HG03520 (cell line): ENCODE data around the gene MAOB.

ENCODE experiments used
- ATAC-seq: cut with Tn5 transposase; IDR thresholded peaks from one replicate; pipeline ENCODE4 v1.9.1; 2021; ENCODE audit warnings: mild to moderate bottlenecking, moderate library complexity; ENCODE audit not compliant: unreplicated experiment

MAOB gene

DNA sequence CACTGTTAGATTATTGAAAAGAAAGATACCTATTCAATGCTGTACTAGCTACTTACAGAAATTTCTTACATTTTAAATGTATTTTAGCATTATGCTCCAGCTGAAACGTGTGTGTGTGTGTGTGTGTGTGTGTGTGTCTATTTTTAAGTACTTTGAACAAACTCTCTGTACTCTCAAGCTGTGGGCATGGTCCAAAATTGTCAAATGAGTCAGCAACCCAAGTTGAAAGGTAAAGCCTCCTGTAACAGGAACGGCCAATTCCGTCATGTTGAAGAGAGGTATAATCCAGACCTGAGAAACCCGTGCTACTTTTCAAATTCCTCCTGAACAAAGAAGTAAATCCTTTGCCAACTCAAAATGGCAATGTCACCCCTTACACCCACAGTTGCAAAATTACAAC, 20.5 kb downstream of the MAOB start:
- ATAC-seq: no peak

DNA sequence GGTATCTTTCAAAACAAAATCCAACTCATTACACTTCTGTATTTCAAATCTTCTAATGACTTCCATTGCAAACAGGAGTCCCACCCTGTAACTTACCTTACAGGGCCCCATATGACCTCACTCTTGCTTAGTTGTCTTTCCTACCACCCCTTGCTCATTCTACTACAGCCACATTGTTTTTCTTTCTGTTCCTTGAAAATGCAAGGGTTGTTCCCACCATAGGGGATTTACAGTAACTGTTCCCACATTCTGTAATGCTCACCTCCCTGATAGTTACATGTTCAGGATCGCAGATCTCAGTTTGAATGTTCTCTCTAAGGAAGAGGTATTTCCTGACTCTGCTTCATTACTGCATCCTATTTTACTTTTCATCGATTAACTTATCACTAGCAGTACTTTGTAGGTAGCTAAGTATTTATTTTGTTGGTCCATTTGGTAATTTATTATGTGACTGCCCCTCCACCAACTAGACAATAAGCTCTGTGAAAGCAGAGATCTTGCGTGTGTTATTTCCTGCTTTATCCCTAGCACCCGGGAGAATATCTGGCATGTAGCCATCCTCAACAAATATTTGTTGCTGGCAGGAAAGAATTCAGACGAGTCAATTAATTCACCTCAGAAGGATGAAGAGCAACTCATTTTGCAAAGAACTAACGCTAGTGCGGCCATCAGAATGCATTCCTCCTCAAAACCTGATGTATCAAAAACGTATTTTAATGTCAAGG, 21.4 kb downstream of the MAOB start:
- no peak for ATAC-seq

DNA sequence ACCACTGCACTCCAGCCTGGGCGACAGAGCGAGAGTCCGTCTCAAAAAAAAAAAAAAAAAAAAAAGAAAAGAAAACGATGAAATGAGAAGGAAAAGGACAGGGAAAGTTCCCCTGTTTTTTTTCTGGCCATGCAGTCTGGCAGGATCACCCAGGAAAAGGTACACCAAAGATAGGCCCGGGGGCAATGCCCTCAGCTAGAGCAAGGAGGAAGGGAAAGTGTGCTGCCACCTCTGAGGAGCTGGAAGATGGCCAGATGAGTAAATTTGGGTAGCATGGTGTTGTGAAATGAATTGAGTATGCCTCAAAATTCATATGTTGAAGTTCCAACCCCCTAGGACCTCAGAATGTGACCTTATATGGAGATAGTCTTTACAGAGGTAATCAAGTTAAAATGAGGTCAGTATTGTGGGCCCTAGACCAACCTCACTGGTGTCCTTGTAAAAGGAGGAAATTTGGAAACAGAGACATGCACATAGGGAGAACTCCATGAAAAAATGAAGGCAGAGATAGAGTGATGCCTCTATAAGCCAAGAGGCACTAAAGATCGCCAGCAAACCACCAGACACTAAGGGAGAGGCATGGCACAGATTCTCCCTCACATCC, 28.9 kb downstream of the MAOB start:
- no peak for ATAC-seq

DNA sequence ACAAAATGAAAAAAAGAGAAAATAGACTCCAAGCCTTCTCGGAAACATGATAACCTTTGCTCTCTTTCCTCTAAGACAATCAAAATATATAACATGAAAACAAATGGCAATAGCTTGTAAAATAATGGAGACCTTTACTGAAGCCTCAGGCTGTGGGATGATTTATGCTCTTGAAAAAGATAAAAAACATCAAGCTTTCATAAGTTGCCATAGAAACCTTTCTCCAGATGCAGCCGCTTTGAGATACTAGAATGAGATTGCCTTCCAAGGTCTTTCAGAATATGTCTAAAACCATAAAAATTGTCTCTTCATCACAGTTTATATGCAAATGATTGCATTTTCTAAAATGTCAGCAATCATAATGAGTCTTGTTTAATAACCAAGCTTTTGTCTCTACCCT, 31.6 kb downstream of the MAOB start:
- ATAC-seq: no peak

DNA sequence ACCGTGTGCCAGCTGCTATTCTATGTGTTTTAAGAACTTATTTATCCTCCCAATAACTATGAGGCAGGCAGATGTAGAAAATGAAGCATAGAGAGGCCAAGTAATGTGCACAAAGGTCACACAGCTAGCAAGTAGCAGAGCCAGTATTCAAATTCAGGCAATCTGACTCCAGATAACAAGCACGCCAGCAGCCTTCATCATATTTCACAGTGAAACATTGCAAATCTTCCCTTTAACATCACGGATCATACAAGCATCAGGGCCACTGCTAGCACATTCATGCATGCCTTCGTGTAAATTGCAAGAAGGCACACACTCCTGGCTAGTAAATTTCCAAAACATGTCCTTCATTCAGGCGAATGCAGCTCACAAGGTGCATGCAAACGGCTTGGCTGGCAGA, 33.1 kb downstream of the MAOB start:
- ATAC-seq: no peak

DNA sequence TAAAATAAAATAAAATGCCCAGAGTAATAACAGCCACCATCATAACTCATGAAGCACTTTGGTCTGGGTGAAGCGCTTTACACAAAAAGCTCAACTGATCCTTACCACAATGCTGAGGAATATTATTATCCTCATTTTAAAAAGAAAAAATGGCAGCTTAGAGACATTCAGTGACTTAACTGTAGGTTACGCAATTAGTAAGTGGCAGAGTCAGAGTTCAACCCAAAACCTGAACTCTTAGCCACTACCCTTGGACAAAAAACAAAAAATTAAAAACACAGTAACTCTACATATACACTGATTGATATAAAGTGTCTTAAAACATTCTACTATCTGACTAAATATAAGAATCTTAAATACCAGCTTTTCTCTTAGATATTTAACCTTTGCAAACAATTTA, 34.9 kb downstream of the MAOB start:
- no peak for ATAC-seq

DNA sequence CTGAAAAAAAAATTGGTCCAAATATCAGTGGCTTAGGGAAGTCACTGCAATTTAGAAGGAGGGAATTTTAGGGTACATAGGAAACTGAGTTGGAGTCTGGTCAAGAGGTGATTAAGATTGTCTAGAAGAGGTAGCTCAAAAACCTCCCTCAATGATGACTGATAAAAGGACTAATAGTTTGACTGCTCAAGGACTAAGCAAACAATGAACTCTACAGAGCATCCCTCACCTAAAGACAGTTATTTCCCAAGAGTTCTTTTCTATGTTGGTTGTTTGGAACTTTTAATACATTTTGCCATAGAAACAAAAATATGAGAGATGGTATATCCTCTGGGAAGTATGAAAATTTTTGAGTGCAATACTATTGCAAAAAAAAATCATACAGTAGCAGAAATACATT, 35.7 kb downstream of the MAOB start:
- ATAC-seq: no peak

DNA sequence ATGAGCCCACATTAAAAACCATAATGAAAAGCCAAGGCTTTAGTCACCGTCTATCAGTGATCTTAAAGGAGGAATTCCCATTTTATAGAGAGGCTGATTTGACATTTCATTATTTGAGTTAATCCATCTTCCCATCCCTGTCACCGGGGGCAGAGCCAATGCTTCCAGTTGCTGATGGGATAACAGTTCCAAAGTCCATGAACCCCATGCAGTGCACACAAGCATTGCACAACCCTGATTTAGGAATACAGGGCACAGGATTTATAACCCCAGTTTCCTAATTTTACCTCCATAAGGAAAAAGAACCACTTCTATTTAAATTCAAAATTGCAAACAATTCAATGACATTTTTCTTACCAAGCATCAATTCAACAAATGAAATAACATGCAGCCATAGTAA, 36.5 kb downstream of the MAOB start:
- no peak for ATAC-seq

DNA sequence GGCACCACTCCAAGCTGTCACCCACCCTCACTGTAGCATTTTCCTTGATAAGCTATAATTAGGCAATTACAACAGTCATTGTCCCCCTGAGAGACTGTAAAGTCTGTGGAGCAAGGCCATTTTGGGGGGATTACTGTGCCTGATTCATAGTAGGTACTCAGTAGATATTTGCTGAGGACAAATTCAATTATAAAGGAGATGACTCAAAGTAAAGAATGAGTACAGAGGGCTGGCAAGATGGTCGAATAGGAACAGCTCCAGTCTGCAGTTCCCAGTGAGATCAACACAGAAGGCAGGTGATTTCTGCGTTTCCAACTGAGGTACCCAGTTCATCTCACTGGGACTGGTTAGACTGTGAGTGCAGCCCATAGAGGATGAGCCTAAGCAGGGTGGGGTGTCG, 42.0 kb downstream of the MAOB start:
- ATAC-seq: no peak

DNA sequence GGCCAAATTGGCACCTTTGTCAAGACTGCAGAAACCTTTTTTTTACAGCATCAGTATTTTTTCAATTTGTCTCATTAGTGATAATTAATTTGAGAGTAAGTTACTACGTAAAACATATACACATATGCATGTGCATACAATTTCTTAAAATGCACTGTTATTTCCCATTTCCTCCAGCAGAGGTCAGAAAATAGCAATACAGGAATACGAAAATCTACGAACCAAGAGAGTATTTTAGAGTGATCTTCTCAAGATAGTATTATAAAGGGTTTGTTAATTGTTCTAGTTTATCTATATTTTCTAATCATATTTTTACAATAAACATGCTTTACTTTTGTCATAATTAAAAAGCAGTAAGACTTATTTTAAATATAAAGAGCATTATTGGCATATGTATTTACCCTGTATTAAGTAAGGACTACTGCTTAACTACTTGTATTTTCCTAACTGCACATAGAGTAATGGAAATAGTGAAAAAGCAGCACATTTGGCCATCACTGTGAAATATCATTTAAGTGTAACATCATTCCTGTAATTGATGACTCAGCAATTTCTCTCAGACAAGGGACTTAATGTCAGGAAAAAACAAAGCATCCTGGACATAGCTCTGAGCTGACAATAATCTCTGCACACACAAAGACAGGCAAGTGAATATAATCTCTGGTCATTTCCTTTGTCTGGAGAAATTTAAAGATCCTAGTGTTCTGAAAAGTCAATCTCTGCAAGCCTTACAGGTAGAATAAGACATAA, 45.6 kb downstream of the MAOB start:
- ATAC-seq: no peak

DNA sequence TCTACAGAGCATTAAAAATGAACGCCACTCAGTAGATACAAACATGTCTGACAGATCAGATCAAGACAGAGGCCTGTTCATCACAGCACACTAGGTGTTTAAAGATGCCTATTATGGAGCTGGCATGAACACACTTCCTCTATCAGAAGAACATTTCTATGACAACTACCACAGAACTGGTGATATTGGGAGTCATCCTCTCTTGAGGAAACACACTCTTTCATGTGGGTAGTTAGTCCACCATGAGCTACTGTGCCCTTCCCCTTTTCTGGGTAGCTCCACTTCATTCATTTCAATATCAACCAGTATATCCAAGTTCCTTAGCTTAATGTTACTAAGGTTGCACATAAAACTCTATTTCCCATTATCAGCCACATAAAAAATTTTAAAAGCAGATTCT, 46.7 kb downstream of the MAOB start:
- ATAC-seq: no peak

DNA sequence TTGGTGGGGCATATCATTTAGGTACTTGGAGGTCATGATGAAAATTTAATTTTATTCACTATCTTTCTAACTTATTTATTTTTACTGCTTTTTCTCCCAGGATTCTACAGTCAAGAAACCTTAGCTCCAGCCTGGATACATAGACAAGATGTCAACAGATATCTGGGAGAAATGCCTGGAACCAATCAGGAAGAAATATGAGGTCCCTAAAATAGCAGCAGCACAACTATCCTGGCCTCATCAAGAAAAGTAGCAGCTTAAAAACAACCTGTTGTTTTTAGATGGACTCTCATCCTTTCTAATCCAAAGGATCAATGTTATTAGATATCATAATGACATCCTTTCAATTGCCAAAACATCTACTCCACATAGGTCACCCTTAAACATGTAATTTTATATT, 54.5 kb downstream of the MAOB start:
- no peak for ATAC-seq

DNA sequence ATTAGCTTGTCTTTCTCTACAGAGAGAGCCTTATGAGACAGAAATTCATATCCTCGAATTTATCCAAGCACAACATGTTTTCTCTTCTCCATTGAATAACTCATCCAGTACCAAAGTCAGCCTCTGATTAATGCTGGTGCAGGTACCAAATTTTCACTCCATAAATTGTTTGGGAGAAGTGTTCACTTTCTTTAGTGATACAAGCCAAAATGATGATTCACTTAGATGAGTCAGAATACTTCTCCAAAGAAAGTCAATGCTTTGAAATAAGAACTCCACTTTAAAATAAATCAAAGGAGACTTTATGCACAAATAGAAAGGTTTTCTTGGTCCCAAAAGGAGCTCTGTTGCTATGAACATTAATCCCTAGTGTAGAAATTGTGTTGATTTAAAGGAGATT, 60.2 kb downstream of the MAOB start:
- ATAC-seq: no peak

DNA sequence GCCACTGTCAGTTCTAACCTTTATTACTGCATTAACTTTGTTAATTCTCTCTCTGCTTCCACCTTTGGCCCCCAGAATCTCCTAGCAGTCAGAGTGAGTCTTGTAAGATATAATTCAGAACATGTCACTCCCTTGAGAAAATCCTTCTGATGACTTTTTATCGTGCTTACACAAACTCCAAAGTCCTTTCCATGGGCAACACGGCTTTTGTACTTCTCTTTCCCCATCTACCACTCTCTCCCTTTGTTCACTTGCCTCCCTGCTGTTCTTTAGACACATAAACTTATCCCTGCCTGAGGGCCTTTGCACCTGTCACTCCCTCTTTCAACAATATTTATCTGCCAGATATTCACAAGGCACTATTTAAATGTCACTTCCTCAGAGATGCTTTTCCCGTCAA, 64.8 kb downstream of the MAOB start:
- ATAC-seq: no peak

DNA sequence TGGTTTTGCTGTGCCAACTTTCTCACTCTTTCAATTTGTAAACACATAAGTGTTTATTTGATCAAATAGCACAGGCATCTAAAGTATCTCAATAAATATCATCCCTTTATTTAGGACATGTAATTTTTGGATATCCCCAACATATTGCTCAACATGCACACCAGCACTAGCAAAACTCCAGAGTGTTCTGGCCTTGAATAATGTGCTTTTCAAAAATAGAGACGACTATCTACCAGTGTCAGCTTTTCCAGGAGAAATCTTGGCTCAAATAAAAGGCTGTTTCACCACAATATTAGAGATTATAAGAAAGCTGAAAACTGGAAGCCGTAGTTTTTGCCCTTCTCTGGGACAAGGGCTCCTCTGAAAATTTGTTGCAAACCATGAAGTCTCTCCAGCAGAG, 67.0 kb downstream of the MAOB start:
- no peak for ATAC-seq

DNA sequence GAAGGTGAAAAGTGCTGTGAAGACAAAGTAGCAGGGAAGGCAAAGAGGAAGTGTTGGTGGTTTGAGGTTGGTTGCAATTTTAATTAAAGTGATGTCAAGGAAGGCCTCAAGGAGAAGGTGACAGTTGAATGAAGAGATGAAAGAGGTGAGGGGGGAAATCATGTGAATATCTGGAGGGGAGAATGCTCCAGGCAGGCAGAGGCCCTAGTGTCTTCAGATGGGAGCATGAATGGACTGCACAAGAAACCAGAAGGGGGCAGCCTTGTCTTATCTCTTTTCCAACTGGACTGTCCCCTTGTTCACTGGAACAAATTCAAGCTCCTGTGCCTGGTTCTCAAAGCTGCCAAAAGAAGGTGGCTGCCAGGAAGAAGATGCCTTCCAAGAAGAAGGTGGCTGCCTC, 68.4 kb downstream of the MAOB start:
- no peak for ATAC-seq

DNA sequence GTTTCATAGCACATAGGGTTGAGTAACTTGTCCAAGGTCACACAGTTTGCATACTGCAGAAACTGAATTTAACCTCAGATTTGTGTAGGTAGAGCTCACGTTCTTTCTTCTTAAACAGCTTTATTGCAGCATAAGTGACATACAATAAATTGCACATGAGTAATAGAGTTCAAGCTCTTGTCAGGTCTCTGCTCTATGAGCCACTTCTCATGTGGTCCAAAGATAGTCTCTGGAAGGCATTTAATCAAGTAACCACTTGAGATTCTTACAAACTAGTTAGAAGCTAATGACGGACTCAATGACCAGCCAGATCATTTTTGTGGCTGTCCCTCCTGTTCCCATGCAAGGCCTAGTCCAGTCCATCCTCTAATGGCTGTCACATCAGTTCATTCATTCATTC, 68.9 kb downstream of the MAOB start:
- ATAC-seq: no peak

DNA sequence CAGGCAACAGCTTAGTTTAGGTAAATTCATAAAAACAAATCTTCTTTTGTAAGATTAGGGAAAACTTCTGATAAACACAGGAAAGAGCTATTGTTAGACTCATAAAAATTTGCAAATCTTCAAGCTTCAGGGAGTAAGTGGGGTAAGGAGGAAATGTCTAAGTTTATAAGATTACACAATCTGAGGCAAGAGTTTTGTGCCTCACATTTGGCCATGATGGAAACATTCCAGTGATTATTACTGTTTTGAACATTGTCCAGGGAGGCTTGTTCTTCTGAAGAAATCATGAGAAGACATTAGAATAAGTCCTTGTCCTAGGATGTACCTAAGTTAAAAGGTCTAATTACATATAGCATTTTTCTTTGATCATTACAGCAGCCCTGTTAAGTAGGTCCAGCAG, 72.8 kb downstream of the MAOB start:
- no peak for ATAC-seq

DNA sequence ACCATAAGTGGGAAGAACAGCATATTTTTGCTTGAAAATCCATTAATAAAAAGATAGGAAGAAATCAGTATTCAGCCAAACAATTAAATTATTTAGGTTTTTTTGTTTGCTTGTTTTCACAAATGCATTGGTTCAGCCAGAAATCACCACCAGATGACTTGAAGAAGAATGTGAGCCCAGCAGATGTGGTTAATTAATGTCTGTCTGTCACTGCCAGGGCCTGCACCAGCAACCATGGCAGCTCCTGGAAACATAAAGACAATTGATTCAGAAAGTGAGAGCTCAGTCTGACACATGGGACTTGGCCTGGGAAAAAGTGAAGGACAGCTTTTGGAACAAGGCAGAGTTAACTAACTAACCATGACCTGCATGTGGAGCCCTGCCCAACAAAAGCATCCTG, 74.0 kb downstream of the MAOB start:
- no peak for ATAC-seq

DNA sequence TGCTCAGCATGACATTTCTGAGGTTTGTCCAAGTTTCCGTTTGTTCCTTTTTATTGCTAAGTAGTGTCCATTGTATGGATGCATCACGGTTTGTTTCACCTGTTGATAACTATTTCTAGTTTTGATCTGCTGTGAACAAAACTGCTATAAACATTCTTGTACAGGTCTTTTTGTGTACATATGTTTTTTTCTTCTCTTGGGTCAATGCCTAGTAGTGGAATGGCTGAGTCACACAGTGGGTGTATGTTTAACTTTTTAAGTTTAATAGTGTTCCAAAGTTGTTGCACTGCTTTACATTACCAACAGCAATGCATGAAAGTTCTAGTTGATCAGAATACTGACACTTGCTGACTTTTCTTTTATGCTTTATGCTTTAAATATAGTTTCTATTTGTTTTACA, 76.7 kb downstream of the MAOB start:
- ATAC-seq: no peak

DNA sequence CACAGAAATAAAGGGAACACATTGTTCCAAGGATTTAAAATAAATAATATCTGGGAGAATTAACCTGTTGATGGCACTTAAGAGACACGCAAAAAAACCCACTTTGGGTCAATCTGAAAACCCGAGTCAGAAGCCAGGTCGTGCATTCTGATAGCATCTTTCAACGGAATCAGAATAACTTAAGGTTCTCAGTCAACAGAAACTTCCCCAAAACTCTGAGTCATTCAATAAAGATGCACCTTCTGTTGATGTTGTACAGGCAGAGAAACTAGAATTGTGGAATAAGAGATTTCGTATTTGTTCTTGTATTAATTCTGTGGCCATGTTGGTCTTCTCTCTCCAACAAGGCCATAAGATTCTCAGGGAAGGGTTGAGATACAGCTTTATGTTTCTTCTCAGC, 78.2 kb downstream of the MAOB start:
- ATAC-seq: no peak

DNA sequence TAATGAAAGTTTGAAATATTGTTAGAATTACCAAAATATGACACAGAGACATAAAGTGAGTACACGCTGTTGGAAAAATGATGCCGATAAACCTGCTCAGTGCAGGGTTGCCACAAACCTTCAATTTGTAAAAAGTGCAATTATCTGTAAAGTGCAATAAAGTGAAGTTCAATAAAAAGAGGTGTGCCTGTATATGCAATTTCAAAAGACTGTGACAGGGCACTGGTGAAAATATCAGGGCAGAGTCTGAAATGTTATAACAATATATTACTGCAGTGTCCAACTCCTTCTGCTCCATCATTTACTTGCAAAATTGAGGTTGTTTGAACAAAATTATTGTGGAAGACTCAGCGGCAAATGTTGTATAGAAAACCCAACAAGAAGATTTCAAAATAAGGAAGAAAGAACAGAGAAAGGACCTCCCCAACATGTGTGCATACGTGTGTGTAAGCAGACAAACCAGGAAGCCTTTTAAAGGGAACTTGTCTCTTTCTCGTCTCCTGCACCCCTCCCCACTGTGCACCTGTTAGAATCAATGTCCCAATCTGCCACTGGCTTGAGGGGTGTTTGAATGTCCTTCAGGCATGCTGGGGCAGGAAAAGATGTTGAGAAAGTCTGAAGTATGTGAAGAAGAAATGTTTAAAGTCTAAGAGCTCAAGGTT, 96.2 kb downstream of the MAOB start:
- no peak for ATAC-seq
